B cell (primary cell): Measurements from ENCODE around the gene SRRM4. TPM values are rescaled to one million over a fixed set of nuclear protein-coding genes. Genes with fewer than 3 reads are reported as not detected.

Source experiments
- ATAC-seq: fragments of 200-7000 bp; cut with Tn5 transposase; one replicate; pipeline ENCODE4 v1.10.0; 2021; ENCODE audit warnings: low read depth, mild to moderate bottlenecking, moderate number of reproducible peaks, moderate library complexity
- CTCF ChIA-PET: fragments of 350-600 bp; sonication (Branson Sonifier 250); formaldehyde crosslinking; loops from one replicate; lab custom pipeline; 2021; ENCODE audit warnings: antibody characterized with exemption, inconsistent platforms; lab: Charles Lee
- POLR2A ChIA-PET: fragments of 350-600 bp; sonication (Branson Sonifier 250); formaldehyde crosslinking; loops from one replicate; lab custom pipeline; 2021; ENCODE audit warnings: antibody characterized with exemption; lab: Charles Lee
- DNase-seq: peaks from one replicate; pipeline ENCODE4 v3.0.0; 2013
- H2AFZ ChIP-seq: 2 replicates; pipeline ENCODE4 v1.6.1; 2012; ENCODE audit warnings: mild to moderate bottlenecking, low read depth, low read length; ENCODE audit not compliant: insufficient read depth, poor library complexity, severe bottlenecking
- H3K27ac ChIP-seq, 2 donors: 1 replicate in 1 of 2; 2 replicates in 1 of 2; pipeline ENCODE4 v1.5.1; 2012 to 2013; ENCODE audit warnings: low read length in 2 of 2, mild to moderate bottlenecking in 2 of 2, moderate library complexity in 1 of 2
- H3K27me3 ChIP-seq, 4 experiments: fragments of 200-600 bp in 1 of 4; sonication (generic) in 1 of 4; replicated peaks in 1 of 4; 1 replicate in 2 of 4; 2 replicates in 2 of 4; pipeline versions ENCODE4 v1.6.1 to v1.7.0; 2013 to 2016; ENCODE audit warnings: low read length in 3 of 4, mild to moderate bottlenecking in 2 of 4, mixed read lengths in 1 of 4, moderate library complexity in 1 of 4; ENCODE audit not compliant: insufficient read depth in 4 of 4, control insufficient read depth in 3 of 4; ENCODE audit errors: control extremely low read depth in 1 of 4
- H3K36me3 ChIP-seq, 2 experiments: replicated peaks in 1 of 2; 1 replicate in 1 of 2; 2 replicates in 1 of 2; pipeline versions ENCODE4 v1.6.1 to v1.7.1; 2013; ENCODE audit warnings: low read length in 1 of 2; ENCODE audit not compliant: insufficient read depth in 2 of 2, control insufficient read depth in 1 of 2; ENCODE audit errors: control extremely low read depth in 1 of 2, extremely low read depth in 1 of 2
- H3K4me1 ChIP-seq, 2 donors: fragments of 200-600 bp in 1 of 2; sonication (generic) in 1 of 2; 1 replicate in 1 of 2; 2 replicates in 1 of 2; pipeline versions ENCODE4 v1.5.1 to v1.6.1; 2013 to 2017; ENCODE audit warnings: low read length in 2 of 2; ENCODE audit not compliant: control insufficient read depth in 2 of 2, insufficient read depth in 2 of 2
- H3K4me2 ChIP-seq: replicated peaks from 2 replicates; pipeline ENCODE3; 2012; ENCODE audit warnings: mild to moderate bottlenecking, low read depth, low read length; ENCODE audit not compliant: poor library complexity, severe bottlenecking
- H3K4me3 ChIP-seq, 5 experiments: fragments of 200-600 bp in 1 of 5; sonication (generic) in 1 of 5; 1 replicate in 3 of 5; 2 replicates in 2 of 5; pipeline versions ENCODE4 v1.5.1 to v1.7.0; 2011 to 2016; ENCODE audit warnings: low read length in 4 of 5, mild to moderate bottlenecking in 4 of 5, low read depth in 2 of 5, control low read depth in 1 of 5, moderate library complexity in 1 of 5; ENCODE audit not compliant: insufficient read depth in 1 of 5; ENCODE audit errors: control extremely low read depth in 1 of 5, extremely low read depth in 1 of 5
- H3K79me2 ChIP-seq: fragments of 200-600 bp; sonication (generic); one replicate; pipeline ENCODE4 v1.6.0; 2016; ENCODE audit warnings: low read length; ENCODE audit not compliant: control insufficient read depth, insufficient read depth
- H3K9ac ChIP-seq: fragments of 200-600 bp; sonication (generic); 2 replicates; pipeline ENCODE4 v1.6.1; 2017; ENCODE audit warnings: mild to moderate bottlenecking, low read length, moderate library complexity
- H3K9me3 ChIP-seq, 3 donors: one replicate each; pipeline versions ENCODE4 v1.6.1 to v1.7.1; 2013; ENCODE audit warnings: low read length in 2 of 3; ENCODE audit not compliant: control insufficient read depth in 2 of 3, insufficient read depth in 1 of 3; ENCODE audit errors: control extremely low read depth in 1 of 3
- H4K20me1 ChIP-seq: 2 replicates; pipeline ENCODE4 v1.6.0; 2012; ENCODE audit warnings: mild to moderate bottlenecking, low read length; ENCODE audit not compliant: insufficient read depth, control insufficient read depth, poor library complexity, severe bottlenecking
- H3K27ac Mint-ChIP-seq: one replicate; pipeline ENCODE4 v1.8.0; 2021; ENCODE audit warnings: mixed read lengths
- H3K27me3 Mint-ChIP-seq: one replicate; pipeline ENCODE4 v1.8.0; 2021; ENCODE audit warnings: mixed read lengths
- H3K4me1 Mint-ChIP-seq: one replicate; pipeline ENCODE4 v1.8.0; 2021; ENCODE audit warnings: mixed read lengths
- H3K4me3 Mint-ChIP-seq: one replicate; pipeline ENCODE4 v1.8.0; 2021; ENCODE audit warnings: mixed read lengths
- H3K9me3 Mint-ChIP-seq: one replicate; pipeline ENCODE4 v1.8.0; 2022; ENCODE audit warnings: mixed read lengths; ENCODE audit not compliant: insufficient read depth
- EZH2 ChIP-seq: IDR thresholded peaks from 2 replicates; pipeline ENCODE4 v1.6.1; 2012; ENCODE audit warnings: borderline replicate concordance, low read depth, mild to moderate bottlenecking, moderate library complexity, low read length; ENCODE audit not compliant: insufficient read depth, poor library complexity, severe bottlenecking
- WGBS: methylation state at CpG from one replicate; pipeline ENCODE4 v1.1.5; 2013; ENCODE audit warnings: missing lambda C conversion rate; ENCODE audit not compliant: insufficient coverage; 5-methylcytosine and 5-hydroxymethylcytosine counted together
- intact Hi-C: fragments of 100-400 bp; cut with micrococcal nuclease; formaldehyde crosslinking; loops from one replicate; pipeline ENCODE4 v1.10.0; 2022
- polyA plus RNA-seq: library from polyadenylated mRNA; depleted of rRNA; stranded (reverse); fragments of >200 nt; gene quantifications from 2 replicates; pipeline ENCODE4 v1.2.3, GENCODE V29; 2012
- total RNA-seq, 2 donors: library from RNA; stranded (reverse); fragments of 120-200 nt in 1 of 2; gene quantifications; 1 replicate in 1 of 2; 2 replicates in 1 of 2; pipeline versions ENCODE4 v1.2.3 to v1.2.4, GENCODE V29; 2013 to 2022
- TF ChIP-seq, protein P1 (sequence below): fragments of 200-600 bp; IDR thresholded peaks from one replicate; pipeline ENCODE4 v1.8.0; 2022; ENCODE audit warnings: antibody characterized with exemption, mild to moderate bottlenecking

The SRRM4 gene
- total and polyA plus RNA-seq, 2 donors (not counting 1 experiment from before 2014, with no cell fraction given) = not detected

DNA sequence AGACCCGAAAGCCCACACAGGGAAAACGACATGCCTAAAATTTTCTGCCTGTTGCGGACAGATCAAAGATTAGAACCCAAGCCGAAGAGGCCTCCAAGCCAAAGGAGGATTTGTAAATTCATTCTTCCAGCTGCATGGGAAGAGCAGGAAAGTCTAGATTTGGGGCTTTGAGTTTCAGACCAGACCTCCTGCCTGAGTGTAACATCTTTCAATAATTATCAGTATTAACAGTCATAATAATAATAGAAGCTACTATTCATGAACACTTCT, 195.7 kb downstream of the SRRM4 start:
- H3K9me3 Mint-ChIP-seq = no peaks in the 10 kb centered on the region
- Histone ChIP-seq H3K36me3 (no peaks in the 10 kb centered on the region), H3K27ac (no peak overlapping the region), H3K9me3 (peaks cover 0 to 12% (median 0%) of the 10 kb centered on the region in 3 donors), H3K27me3 (peaks cover 0 to 9% (median 0%) of the 10 kb centered on the region in 4 experiments), H3K79me2 (no peaks in the 10 kb centered on the region), H4K20me1 (no peaks in the 10 kb centered on the region), H3K4me3 (no peak overlapping the region), H3K4me2 (no peak overlapping the region), H2AFZ (no peak overlapping the region), H3K9ac (no peak overlapping the region), H3K4me1 (no peaks in the 10 kb centered on the region)
- no peaks in the 10 kb centered on the region for H3K4me1 Mint-ChIP-seq
- peaks cover 13% of the 10 kb centered on the region for H3K27me3 Mint-ChIP-seq
- POLR2A ChIA-PET = no interaction called here
- H3K27ac Mint-ChIP-seq = no peak overlapping the region
- DNase-seq (no peak), ATAC-seq (no peak)
- TF ChIP-seq EZH2 = no peak
- TF ChIP-seq, protein P1, sequence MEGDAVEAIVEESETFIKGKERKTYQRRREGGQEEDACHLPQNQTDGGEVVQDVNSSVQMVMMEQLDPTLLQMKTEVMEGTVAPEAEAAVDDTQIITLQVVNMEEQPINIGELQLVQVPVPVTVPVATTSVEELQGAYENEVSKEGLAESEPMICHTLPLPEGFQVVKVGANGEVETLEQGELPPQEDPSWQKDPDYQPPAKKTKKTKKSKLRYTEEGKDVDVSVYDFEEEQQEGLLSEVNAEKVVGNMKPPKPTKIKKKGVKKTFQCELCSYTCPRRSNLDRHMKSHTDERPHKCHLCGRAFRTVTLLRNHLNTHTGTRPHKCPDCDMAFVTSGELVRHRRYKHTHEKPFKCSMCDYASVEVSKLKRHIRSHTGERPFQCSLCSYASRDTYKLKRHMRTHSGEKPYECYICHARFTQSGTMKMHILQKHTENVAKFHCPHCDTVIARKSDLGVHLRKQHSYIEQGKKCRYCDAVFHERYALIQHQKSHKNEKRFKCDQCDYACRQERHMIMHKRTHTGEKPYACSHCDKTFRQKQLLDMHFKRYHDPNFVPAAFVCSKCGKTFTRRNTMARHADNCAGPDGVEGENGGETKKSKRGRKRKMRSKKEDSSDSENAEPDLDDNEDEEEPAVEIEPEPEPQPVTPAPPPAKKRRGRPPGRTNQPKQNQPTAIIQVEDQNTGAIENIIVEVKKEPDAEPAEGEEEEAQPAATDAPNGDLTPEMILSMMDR = no peak
- WGBS = 88% methylated on average over 4 of the region's 4 CpGs
- intact Hi-C loops = no loop called here
- no peak overlapping the region for H3K4me3 Mint-ChIP-seq
- CTCF ChIA-PET = no interaction called here

DNA sequence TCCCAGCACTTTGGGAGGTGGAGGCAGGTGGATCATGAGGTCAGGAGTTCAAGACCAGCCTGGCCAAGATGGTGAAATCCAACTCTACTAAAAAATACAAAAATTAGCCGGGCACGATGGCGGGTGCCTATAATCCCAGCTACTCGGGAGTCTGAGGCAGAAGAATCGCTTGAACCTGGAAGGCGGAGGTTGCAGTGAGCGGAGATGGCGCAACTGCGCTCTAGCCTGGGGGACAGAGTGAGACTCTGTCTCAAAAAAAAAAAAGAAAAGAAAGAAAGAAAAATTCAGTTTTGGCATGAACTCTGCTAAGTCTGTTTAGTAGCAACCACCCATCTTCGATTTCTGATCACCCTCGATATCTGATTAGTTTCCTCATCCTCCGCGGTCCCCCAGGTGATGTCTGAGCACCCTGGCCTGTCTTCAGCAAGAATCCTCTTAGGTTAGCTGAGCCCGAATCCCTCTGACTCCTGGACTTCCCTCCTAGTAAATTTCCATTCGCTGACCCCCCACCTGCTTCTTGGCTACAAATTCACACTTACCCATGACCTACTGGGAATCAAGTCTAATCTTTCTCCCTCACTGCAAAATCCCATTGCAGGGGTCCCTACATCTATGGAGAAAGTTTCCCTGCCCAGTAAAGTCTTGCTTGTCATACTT, 196.5 kb downstream of the SRRM4 start:
- H3K4me2 ChIP-seq = no peak overlapping the region
- no peak overlapping the region for H3K9ac ChIP-seq
- H2AFZ ChIP-seq = no peak overlapping the region
- no peaks in the 10 kb centered on the region for H3K36me3 ChIP-seq
- Mint-ChIP-seq H3K27me3 (peaks cover 13% of the 10 kb centered on the region), H3K27ac (no peak overlapping the region), H3K4me3 (no peak overlapping the region), H3K4me1 (no peaks in the 10 kb centered on the region), H3K9me3 (no peaks in the 10 kb centered on the region)
- ChIA-PET CTCF (no interaction called here), POLR2A (no interaction called here)
- ATAC-seq (no peak), DNase-seq (no peak)
- intact Hi-C loops = no loop called here
- no peak overlapping the region for H3K4me3 ChIP-seq
- H3K79me2 ChIP-seq = no peaks in the 10 kb centered on the region
- WGBS = 93% methylated on average over 15 of the region's 15 CpGs
- TF ChIP-seq, protein P1 = no peak
- TF ChIP-seq EZH2 = no peak
- peaks cover 0 to 9% (median 0%) of the 10 kb centered on the region in 4 experiments for H3K27me3 ChIP-seq
- H3K27ac ChIP-seq = no peak overlapping the region
- H3K9me3 ChIP-seq = peaks cover 0 to 12% (median 0%) of the 10 kb centered on the region in 3 donors
- H4K20me1 ChIP-seq = no peaks in the 10 kb centered on the region
- no peaks in the 10 kb centered on the region for H3K4me1 ChIP-seq
